ENCODE data around the gene B9D1. TPM values are rescaled to one million over a fixed set of nuclear protein-coding genes. Genes with fewer than 3 reads are reported as not detected.

The B9D1 gene
- total RNA-seq, 1 donor from 2014 or later: 13.6 TPM

DNA sequence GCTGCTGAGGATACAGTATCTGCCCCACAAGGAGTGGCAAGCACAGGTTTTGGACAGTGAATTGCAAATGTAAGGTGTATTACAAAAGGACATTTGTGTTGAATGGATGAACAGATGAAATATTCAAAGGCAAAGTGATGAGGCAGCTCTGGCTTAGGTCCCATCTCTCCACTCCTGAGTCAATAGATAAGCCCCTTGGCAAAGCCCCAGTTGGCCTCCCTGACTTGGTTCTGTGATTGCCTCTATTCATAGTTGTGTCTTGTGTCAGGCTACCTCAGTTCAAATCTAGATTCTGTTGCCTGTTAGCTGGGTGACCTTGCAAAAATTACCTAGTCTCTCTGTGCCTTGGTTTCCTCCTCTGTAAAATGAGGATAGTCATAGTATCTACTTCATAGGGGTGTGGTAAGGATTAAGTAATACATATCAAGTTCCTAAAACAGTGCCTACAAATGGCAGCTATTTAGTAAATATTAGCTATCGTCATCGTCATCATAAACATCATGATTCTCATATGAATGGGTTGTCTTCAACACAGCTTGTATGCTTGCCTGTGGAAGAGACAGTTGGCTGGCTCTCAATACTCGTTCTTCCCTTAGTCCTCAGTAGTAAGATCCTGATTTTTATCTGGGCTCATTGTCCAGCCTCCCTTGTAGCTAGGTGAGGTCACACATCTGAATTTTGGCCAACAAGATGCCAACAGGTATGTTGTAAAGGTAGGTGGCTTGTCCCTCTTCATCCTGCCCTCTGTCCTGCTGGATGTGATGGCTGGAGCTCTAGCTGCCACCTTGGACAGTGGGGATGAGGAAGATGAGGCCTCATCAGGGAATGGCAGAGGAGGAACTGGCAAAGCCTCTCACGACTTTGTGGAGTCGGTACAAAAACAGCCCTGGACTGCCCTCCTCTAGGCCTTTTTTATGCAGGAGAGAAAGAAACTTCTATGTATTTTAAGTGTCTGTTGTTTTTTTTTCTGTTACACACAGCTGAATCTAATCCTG, 26.6 kb upstream of the B9D1 start:
- no peak for DNase-seq

DNA sequence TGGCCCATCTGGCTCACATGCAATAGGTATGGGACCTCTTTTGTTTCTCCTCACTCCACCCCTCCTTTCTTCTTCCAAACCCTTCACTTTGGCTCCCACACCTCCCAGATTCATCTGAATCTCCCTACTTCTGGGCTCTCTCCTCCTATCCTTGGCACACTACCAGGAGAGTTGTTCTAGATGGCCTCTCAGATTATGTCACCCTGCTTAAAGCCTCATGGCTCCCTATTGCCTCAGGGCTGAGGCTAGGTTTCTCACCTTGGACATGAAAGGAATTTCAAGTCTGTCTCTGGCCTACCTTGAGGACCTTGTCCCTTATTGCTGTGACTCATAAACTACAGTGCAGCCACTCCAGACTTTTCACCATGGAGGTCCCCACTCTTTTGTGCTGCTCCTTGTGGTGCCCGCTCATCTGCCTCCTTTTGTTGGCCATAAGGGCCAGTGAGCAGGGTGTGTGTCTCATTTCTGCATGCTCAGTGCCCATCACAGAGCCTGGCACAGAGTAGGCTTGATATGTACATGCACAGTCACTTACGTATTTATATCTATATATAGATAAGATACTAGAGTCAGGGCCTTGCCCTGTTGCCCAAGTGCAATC, 25.5 kb upstream of the B9D1 start:
- DNase-seq: no peak

DNA sequence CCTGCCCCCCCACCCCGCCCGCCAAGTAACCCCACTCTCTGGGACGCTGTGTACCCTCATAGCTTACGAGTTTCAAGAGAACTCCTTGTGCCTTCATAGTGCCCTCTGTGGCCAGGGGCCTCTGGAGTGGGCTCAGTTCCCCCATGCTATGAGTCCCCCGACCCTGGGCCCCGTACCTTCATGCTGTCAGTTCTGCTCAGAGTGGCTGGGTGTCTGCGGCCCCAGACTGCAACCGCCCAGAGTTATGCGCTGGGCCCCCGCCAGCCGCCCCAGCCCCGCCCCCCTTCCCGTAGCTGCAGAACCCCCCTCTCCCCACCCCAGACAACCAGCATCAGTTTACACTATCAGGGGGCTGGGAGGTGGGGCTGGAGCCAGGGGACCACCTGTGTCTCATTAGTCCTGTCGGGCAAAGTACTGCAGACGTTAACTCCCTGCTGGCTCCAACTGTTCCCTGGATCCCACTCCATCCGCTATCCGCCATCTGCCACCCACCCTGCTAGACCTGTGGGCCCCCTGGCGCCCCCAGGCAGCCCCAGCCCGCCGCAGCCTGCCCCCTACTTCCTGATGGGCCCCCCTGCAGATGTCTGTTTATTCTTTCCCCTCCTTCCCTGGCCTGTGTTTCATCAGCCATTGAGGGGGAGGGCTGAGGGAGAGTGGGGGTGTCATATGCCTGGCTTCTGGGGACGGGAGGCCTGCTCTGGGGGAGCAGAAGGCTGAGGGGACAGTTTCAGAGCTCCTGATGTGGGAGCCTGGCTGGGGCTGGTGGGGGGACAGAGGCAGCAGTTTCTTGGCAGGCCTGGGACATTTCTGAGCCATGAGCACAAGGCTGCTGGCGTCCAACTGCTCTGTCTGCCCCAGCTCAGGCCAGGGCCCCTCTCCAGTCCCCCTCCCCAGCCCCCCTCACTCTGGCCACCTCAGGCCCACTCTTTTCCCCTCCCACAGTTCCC, 24.7 kb upstream of the B9D1 start, which contains the start of gene MFAP4:
MFAP4 (minus strand) TSS at position 217 of the 947 bp plus-strand sequence; CDS start at position 182, 35 bp downstream.
- no peak for DNase-seq

DNA sequence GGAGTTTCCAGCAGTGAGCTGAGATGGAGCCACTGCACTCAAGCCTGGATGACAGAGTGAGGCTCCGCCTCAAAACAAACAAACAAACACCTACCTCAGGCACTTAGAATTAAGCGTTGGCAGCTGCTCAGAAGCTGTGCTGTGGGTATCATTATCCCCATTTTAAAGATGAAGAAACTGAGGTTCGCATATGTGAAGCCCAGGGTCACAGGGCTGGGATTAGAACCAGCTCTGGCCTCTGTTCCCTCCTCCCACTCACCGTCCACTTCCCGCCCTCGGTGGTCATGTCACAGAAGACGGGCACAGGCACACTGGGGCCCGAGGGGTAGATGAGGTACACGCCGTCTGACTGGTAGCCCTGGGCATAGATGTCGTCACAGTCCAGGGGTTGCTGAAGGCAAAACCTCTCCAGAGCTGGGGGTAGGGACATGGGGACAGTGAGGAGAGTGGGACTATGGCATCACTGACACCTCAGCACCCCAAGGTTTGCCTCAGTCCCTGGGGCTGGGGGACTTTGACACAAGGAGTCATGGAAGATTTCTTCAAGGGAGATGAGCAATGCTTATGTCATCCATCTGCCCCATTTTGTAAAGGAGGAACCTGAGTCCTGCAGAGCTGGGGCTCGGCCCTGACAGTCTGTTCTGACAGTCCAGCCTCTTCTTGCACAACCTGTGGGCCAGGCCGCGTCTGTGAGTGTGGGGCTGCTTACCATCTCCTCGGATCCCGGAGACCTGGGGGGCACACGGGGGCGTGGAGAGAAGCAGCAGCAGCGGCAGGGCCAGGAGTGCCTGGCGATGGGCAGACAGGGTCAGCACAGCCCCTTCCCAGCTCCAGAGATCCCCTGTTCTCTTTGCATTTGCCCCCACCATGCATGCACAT, 23.8 kb upstream of the B9D1 start:
- no peak for DNase-seq

DNA sequence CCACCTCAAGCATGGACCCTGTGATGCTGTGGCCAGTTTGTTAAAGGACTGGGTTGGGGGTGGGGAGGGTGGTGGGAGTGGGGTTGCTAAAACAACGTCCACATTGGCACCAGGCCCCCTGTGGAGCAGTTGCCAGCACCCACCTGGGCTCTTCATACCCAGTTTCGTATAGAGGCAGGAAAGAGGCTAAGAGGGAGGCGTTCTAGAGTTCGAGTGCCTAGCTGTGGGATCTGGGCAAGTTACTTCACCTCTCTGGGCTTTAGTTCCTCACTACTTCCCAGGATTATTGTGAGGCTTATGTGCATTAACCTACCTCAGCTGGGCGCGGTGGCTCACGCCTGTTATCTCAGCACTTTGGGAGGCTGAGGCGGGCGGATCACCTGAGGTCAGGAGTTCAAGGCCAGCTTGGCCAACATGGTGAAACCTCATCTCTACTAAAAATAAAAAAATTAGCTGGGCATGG, 23.0 kb upstream of the B9D1 start:
- no peak for DNase-seq

DNA sequence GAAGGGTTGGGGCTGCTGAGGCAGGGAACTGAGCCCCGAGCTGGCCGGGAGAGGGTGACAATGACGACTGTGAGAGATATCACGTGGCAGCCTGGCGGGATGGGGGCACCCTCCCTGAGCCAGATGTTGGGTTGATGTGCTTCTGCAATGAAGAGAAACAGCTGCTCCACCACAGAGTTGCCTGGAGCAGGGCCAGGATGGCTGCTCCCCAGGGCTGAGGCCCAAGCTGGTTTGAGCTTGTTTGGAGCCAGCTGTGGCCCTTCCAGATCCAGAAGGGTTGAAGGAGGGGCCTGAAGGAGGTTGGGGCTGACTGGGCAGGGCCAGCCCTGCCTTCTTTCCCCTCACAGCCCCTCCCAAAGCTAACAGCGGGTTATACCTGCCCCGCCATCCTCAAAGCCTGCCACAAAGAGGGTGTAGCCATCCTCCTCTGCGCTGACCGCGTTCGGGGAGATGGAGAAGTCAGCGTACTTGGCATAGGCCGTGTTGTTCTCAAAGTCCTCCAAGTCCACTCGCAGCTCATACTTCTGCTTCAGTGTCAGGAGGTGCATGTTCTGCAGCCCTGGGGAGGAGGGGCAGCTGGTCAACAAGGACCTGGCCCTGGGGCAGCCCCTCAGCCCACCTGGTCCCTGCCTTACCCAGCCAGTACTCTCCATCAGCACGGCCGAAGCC, 22.3 kb upstream of the B9D1 start:
- DNase-seq: peak; percentile 80

DNA sequence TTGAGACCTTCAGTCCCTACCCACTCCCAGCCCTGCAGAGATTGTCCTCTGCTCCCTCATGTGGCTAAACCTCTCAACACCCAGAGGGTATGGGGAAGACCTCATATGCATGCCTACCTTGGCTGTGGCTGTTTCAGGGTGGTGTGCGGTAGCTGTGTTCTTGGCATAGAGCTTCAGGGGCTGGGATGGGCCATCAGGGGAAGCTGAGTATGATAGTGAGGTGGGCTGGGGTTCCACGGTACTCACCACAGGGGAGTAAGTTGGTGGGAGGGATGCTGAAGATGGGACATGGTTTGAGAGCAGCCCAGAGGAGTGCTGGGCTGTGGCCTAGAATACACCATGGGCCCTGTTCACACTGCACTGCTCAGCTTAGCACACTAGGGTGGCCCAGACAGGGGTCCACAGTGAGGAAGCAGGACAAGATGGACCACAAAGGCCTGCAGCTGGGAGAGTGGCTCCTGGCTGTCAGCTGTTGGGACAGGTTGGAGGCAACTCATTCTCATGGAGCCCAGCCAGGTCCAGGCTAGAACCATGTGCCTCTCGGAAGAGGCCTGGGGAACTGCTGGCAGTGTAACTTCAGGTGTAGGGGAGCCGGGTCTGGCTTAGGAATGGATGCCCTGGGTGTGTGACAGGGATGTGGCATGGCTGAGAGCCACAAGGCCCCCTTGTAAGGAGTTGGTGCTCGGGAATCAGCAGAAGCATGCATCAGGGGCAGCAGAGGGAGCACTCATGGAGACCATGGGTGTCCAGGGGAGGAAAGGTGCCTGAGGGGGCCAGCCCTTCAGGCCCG, 21.4 kb upstream of the B9D1 start:
- DNase-seq: no peak

DNA sequence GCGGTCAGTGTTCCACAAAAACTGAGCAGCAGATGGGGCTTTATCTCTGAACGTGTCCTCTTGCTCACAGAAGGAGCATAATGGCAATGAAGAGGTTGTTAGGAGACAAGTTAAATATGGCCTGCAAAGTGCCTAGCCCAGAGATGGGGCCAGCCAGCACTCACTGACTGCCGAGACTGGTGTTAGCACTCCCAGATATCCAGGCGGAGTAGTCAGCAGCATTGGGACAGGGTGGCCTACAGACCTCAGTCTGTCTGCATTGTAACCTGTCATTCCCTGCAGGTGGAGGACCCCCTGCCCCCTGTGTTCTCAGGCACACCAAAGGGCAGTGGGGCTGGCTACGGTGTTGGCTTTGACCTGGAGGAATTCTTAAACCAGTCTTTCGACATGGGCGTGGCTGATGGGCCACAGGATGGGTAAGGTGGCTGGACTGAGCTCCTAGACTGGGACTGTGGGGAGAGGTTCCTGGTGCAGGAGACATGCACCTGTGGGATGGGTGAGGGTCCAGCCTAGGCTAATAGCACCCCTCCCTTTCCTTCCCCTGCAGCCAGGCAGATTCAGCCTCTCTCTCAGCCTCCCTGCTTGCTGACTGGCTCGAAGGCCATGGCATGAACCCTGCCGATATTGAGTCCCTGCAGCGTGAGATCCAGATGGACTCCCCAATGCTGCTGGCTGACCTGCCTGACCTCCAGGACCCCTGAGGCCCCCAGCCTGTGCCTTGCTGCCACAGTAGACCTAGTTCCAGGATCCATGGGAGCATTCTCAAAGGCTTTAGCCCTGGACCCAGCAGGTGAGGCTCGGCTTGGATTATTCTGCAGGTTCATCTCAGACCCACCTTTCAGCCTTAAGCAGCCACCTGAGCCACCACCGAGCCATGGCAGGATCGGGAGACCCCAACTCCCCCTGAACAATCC, 20.3 kb upstream of the B9D1 start:
- no peak for DNase-seq

DNA sequence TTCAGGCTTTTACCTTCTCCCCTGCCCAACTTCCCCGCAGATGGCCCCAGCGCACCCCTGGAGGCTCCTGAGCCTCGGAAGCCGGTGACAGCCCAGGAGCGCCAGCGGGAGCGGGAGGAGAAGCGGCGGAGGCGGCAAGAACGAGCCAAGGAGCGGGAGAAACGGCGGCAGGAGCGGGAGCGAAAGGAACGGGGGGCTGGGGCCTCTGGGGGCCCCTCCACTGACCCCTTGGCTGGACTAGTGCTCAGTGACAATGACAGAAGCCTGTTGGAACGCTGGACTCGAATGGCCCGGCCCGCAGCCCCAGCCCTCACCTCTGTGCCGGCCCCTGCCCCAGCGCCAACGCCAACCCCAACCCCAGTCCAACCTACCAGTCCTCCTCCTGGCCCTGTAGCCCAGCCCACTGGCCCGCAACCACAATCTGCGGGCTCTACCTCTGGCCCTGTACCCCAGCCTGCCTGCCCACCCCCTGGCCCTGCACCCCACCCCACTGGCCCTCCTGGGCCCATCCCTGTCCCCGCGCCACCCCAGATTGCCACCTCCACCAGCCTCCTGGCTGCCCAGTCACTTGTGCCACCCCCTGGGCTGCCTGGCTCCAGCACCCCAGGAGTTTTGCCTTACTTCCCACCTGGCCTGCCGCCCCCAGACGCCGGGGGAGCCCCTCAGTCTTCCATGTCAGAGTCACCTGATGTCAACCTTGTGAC, 19.4 kb upstream of the B9D1 start:
- no peak for DNase-seq

DNA sequence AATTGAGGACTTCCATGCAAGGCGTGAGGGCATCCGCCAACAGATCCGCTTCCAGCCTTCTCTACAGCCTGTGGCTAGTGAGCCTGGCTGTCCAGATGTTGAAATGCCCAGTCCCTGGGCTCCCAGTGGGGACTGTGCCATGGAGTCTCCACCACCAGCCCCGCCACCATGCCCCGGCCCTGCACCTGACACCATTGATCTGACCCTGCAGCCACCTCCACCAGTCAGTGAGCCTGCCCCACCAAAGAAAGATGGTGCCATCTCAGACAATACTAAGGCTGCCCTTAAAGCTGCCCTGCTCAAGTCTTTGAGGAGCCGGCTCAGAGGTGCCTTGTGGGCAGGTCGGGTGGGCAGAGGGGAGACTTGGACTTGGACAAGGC, 18.8 kb upstream of the B9D1 start:
- no peak for DNase-seq

DNA sequence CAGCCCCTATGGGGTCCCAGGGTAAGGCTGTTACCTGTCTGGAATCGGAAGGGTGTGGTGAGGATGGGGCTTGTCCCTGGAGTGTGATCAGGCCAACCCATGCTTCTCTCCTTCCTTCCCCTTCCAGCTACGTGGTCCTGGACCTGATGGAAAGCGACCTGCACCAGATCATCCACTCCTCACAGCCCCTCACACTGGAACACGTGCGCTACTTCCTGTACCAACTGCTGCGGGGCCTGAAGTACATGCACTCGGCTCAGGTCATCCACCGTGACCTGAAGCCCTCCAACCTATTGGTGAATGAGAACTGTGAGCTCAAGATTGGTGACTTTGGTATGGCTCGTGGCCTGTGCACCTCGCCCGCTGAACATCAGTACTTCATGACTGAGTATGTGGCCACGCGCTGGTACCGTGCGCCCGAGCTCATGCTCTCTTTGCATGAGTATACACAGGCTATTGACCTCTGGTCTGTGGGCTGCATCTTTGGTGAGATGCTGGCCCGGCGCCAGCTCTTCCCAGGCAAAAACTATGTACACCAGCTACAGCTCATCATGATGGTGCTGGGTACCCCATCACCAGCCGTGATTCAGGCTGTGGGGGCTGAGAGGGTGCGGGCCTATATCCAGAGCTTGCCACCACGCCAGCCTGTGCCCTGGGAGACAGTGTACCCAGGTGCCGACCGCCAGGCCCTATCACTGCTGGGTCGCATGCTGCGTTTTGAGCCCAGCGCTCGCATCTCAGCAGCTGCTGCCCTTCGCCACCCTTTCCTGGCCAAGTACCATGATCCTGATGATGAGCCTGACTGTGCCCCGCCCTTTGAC, 18.2 kb upstream of the B9D1 start:
- DNase-seq: no peak

DNA sequence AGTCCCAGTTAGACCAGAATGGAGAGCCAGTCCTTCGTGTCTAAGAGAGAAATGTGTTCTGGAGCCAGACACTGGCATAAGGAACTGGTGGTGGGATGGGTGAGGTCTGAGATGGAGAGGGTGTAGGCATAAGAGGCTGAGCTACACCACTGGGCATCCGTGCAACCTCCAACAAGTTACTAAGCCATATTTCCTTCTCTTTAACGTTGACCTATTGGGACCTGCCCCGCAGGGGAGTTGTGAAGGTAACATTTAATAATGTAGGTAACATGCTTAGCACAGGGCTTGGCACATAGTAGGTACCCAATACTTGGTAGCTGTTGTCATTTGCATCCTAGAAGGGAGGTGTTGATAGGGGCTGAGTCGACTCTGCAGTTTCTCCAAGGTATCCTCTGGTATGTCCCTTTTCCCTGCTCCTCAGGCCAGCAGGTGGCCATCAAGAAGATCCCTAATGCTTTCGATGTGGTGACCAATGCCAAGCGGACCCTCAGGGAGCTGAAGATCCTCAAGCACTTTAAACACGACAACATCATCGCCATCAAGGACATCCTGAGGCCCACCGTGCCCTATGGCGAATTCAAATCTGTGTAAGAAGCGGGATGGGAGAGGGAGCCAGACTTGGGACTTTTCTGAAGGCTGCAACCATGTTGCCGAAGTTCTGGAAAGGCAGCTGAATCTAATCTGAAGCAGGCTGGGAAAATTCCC, 17.0 kb upstream of the B9D1 start:
- DNase-seq: no peak

DNA sequence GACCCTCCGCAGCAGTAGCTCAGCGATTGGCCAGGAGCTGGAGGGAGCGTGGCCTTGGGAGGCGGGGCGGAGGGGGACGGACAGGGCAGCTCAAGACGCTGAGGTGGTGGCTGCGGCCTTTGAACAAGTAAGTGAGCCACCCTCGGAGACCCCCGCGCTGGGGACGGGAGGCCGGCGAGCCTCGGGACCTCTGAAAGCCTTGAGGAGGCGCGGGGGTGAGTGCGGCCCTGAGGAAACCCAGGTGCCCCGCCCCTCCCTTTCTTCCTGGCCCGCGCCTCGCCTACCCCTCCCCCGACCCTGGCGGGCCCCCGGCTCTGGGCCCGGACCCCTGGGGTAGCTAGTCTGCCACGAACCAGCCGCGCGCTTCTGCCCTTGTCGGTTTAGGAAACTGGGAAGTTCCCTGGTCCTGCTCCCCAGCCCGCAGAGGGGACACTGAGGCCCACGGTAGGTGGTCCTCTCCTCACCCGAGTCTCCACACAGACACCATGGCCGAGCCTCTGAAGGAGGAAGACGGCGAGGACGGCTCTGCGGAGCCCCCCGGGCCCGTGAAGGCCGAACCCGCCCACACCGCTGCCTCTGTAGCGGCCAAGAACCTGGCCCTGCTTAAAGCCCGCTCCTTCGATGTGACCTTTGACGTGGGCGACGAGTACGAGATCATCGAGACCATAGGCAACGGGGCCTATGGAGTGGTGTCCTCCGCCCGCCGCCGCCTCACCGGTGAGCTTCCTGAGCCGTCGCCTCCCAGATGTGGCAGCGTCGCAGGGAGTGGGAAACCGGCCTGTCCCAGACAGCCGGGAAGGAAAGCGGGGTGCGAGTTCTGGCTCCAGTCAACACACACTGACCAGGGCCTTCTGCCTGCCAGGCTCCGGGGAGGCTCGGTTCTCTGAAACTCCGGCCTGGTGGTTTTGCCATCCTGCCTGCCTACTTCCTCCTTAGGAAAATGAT, 16.2 kb upstream of the B9D1 start, which contains the start of gene MAPK7:
MAPK7 (plus strand) TSS at position 83 of the 945 bp plus-strand sequence; CDS start at position 486, 403 bp downstream.
- no peak for DNase-seq

DNA sequence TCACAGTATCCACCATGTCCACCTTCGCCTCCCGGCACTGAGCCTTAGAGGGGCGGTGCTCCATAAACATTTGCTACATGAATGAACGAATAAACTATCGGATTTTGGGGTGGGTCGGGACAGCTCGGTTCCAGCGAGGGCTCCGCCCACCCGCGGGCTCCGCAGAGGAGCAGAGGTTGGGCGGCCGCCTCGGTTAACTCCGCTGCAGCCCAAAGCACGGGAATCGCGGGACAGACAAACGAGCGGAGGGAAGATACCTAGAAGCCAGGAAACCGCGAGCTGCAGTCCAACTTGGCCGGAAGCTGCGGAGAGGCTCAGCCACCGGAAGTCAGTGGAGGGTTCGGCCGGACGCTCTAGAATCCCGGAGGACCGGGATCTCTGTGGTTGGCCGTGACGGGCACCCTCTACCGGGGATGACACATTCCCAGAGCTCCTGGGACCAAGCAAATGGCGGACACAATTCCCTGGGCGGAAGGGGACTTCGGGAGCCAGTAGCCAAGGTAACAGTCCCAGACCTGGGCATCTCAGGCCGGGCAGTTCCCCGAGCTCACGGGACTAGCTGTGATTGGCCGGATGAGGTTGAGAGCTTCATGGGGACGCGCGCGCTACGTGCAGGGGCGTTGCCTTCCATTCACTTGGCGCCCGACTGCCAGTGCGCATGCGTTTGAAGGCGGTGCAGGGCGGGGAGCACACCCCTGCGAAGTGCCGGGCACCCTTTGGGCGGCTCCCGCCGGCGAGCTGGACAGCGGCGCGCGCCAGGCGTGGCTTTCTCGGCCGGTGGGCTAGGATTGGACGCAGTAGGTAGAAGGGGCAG, 15.3 kb upstream of the B9D1 start:
- DNase-seq: peak; percentile 99

Measured in occipital lobe (tissue), 2 donors.